Measurements from ENCODE around the gene CCDC185. TPM values are rescaled to one million over a fixed set of nuclear protein-coding genes. Genes with fewer than 3 reads are reported as not detected.

Gene CCDC185
- total RNA-seq, 6 experiments from 2014 or later: not detected

GRCh38 chr1:223347583-223347982 is 45.6 kb upstream of the CCDC185 start:
- Mint-ChIP-seq H3K9me3 (no peaks in the 10 kb centered on the region), H3K36me3 (ENCODE audit: low read depth) (no peaks in the 10 kb centered on the region), H3K27ac (no peak overlapping the region), H3K4me3 (no peak overlapping the region), H3K4me1 (ENCODE audit: low read depth) (no peaks in the 10 kb centered on the region), H3K27me3 (ENCODE audit: insufficient read depth) (peaks cover 40% of the 10 kb centered on the region)
- TF ChIP-seq CTCF (IDR thresholded peaks at IDR 0.05): no peak
- no peak for DNase-seq

GRCh38 chr1:223348439-223348838 is 44.8 kb upstream of the CCDC185 start:
- H3K4me3 Mint-ChIP-seq: no peak overlapping the region
- no peaks in the 10 kb centered on the region for H3K4me1 Mint-ChIP-seq (ENCODE audit: low read depth)
- DNase-seq: no peak
- peaks cover 45% of the 10 kb centered on the region for H3K27me3 Mint-ChIP-seq (ENCODE audit: insufficient read depth)
- no peak for TF ChIP-seq CTCF (IDR thresholded peaks at IDR 0.05)
- no peaks in the 10 kb centered on the region for H3K9me3 Mint-ChIP-seq
- no peak overlapping the region for H3K27ac Mint-ChIP-seq
- no peaks in the 10 kb centered on the region for H3K36me3 Mint-ChIP-seq (ENCODE audit: low read depth)

- Mint-ChIP-seq H3K4me3 (no peak overlapping the region), H3K36me3 (ENCODE audit: low read depth) (no peaks in the 10 kb centered on the region), H3K9me3 (no peaks in the 10 kb centered on the region), H3K27ac (no peak overlapping the region), H3K4me1 (ENCODE audit: low read depth) (no peaks in the 10 kb centered on the region), H3K27me3 (ENCODE audit: insufficient read depth) (peaks cover 50% of the 10 kb centered on the region)
- no peak for TF ChIP-seq CTCF (IDR thresholded peaks at IDR 0.05)
- DNase-seq: no peak
Measured at GRCh38 chr1:223349241-223349640, 44.0 kb upstream of the CCDC185 start.

- Mint-ChIP-seq H3K9me3 (no peaks in the 10 kb centered on the region), H3K27me3 (ENCODE audit: insufficient read depth) (peaks cover 46% of the 10 kb centered on the region), H3K4me3 (no peak overlapping the region), H3K36me3 (ENCODE audit: low read depth) (no peaks in the 10 kb centered on the region), H3K27ac (no peak overlapping the region), H3K4me1 (ENCODE audit: low read depth) (no peaks in the 10 kb centered on the region)
- DNase-seq: no peak
- no peak for TF ChIP-seq CTCF (IDR thresholded peaks at IDR 0.05)
Measured at GRCh38 chr1:223350361-223350908, 42.8 kb upstream of the CCDC185 start.

- Mint-ChIP-seq H3K36me3 (ENCODE audit: low read depth) (no peaks in the 10 kb centered on the region), H3K4me1 (ENCODE audit: low read depth) (no peaks in the 10 kb centered on the region), H3K27ac (no peak overlapping the region), H3K27me3 (ENCODE audit: insufficient read depth) (peaks cover 40% of the 10 kb centered on the region), H3K9me3 (no peaks in the 10 kb centered on the region), H3K4me3 (no peak overlapping the region)
- no peak for TF ChIP-seq CTCF (IDR thresholded peaks at IDR 0.05)
- no peak for DNase-seq
Measured at GRCh38 chr1:223352944-223353343, 40.3 kb upstream of the CCDC185 start.

GRCh38 chr1:223353939-223354338 is 39.3 kb upstream of the CCDC185 start:
- DNase-seq: no peak
- H3K36me3 Mint-ChIP-seq (ENCODE audit: low read depth): no peaks in the 10 kb centered on the region
- H3K4me1 Mint-ChIP-seq (ENCODE audit: low read depth): no peaks in the 10 kb centered on the region
- no peak for TF ChIP-seq CTCF (IDR thresholded peaks at IDR 0.05)
- H3K27ac Mint-ChIP-seq: no peak overlapping the region
- peaks cover 43% of the 10 kb centered on the region for H3K27me3 Mint-ChIP-seq (ENCODE audit: insufficient read depth)
- H3K4me3 Mint-ChIP-seq: no peak overlapping the region
- H3K9me3 Mint-ChIP-seq: no peaks in the 10 kb centered on the region
